Measurements from ENCODE around the gene SECTM1.

- TF ChIP-seq CTCF (IDR thresholded peaks at IDR 0.05; ENCODE audit: low read depth, low read length, poor library complexity, severe bottlenecking): no peak
- no peak for TF ChIP-seq EZH2phosphoT487 (IDR thresholded peaks at IDR 0.05; ENCODE audit: borderline replicate concordance, low read length)
Measured at GRCh38 chr17:82343560-82343959, 10.0 kb upstream of the SECTM1 start.

All from DOHH2 (cell line).